T-cell (primary cell): ENCODE data around the gene LRRC27. TPM values are rescaled to one million over a fixed set of nuclear protein-coding genes. Genes with fewer than 3 reads are reported as not detected.

Source experiments
- ATAC-seq, 4 experiments: fragments of 200-7000 bp in 3 of 4; fragments of 150-1000 bp in 1 of 4; cut with Tn5 transposase; replicated peaks in 1 of 4; 1 replicate in 3 of 4; 2 replicates in 1 of 4; pipeline ENCODE4 v1.10.0; 2021; ENCODE audit warnings: moderate library complexity in 3 of 4, mild to moderate bottlenecking in 2 of 4, moderate number of reproducible peaks in 1 of 4
- CTCF ChIA-PET, 2 donors: fragments of 300-600 bp; sonication (Branson Sonifier 250); formaldehyde crosslinking; loops; one replicate each; lab custom pipeline; 2022; ENCODE audit warnings: antibody characterized with exemption in 2 of 2; lab: Charles Lee
- POLR2A ChIA-PET, 2 donors: fragments of 300-600 bp; sonication (Branson Sonifier 250); formaldehyde crosslinking; loops; one replicate each; lab custom pipeline; 2022; ENCODE audit warnings: antibody characterized with exemption in 2 of 2; lab: Charles Lee
- DNase-seq, 35 experiments: peaks; one replicate each; pipeline versions ENCODE4 v3.0.0 to v3.0.0-alpha.2; 2013 to 2023
- H3K27ac ChIP-seq: one replicate; pipeline ENCODE4 v1.5.1; 2013; ENCODE audit warnings: low read length
- H3K27me3 ChIP-seq, 2 experiments: replicated peaks in 1 of 2; 1 replicate in 1 of 2; 2 replicates in 1 of 2; pipeline versions ENCODE4 v1.6.1 to v1.7.0; 2013; ENCODE audit warnings: low read length in 1 of 2, mixed read lengths in 1 of 2; ENCODE audit not compliant: control insufficient read depth in 2 of 2, insufficient read depth in 2 of 2; ENCODE audit errors: extremely low read depth in 1 of 2
- H3K36me3 ChIP-seq, 2 donors: 1 replicate in 1 of 2; 2 replicates in 1 of 2; pipeline versions ENCODE4 v1.6.1 to v1.7.0; 2013; ENCODE audit warnings: low read length in 1 of 2; ENCODE audit not compliant: control insufficient read depth in 2 of 2, insufficient read depth in 1 of 2; ENCODE audit errors: extremely low read depth in 1 of 2
- H3K4me1 ChIP-seq, 2 experiments: 1 replicate in 1 of 2; 2 replicates in 1 of 2; pipeline versions ENCODE4 v1.6.1 to v1.7.0; 2013; ENCODE audit warnings: low read length in 2 of 2, mixed read lengths in 1 of 2; ENCODE audit not compliant: insufficient read depth in 2 of 2, control insufficient read depth in 1 of 2; ENCODE audit errors: extremely low read depth in 1 of 2
- H3K4me3 ChIP-seq, 2 donors: 1 replicate in 1 of 2; 2 replicates in 1 of 2; pipeline versions ENCODE4 v1.5.1 to v1.7.0; 2013; ENCODE audit warnings: mild to moderate bottlenecking in 2 of 2, low read length in 1 of 2, moderate library complexity in 1 of 2; ENCODE audit not compliant: control insufficient read depth in 1 of 2; ENCODE audit errors: extremely low read depth in 1 of 2
- H3K9me3 ChIP-seq: 2 replicates; pipeline ENCODE4 v1.7.0; 2013
- H3K27ac Mint-ChIP-seq, 2 donors: one replicate each; pipeline ENCODE4 v1.8.0; 2020 to 2021; ENCODE audit warnings: mild to moderate bottlenecking in 2 of 2, mixed read lengths in 2 of 2
- H3K27me3 Mint-ChIP-seq, 2 donors: one replicate each; pipeline ENCODE4 v1.8.0; 2021 to 2022; ENCODE audit warnings: mixed read lengths in 2 of 2
- H3K36me3 Mint-ChIP-seq: one replicate; pipeline ENCODE4 v1.8.0; 2021; ENCODE audit warnings: mixed read lengths
- H3K4me1 Mint-ChIP-seq, 3 donors: one replicate each; pipeline ENCODE4 v1.8.0; 2020 to 2022; ENCODE audit warnings: mixed read lengths in 3 of 3, mild to moderate bottlenecking in 1 of 3
- H3K4me3 Mint-ChIP-seq, 3 donors: one replicate each; pipeline ENCODE4 v1.8.0; 2020 to 2022; ENCODE audit warnings: mild to moderate bottlenecking in 3 of 3, mixed read lengths in 3 of 3, moderate library complexity in 3 of 3
- H3K9me3 Mint-ChIP-seq, 3 donors: one replicate each; pipeline ENCODE4 v1.8.0; 2020 to 2022; ENCODE audit warnings: mixed read lengths in 3 of 3
- whole genome bisulfite sequencing: methylation state at CpG from one replicate; pipeline ENCODE4 v1.1.5; 2013; ENCODE audit warnings: missing lambda C conversion rate; ENCODE audit not compliant: insufficient coverage; 5-methylcytosine and 5-hydroxymethylcytosine counted together
- total RNA-seq, 35 experiments: library from RNA in 6 of 35; stranded (reverse) in 6 of 35; fragments of 120-200 nt in 1 of 35; gene quantifications; one replicate each; pipeline versions ENCODE4 v1.2.1 to v1.2.4 and lab custom pipeline; 2013 to 2026

LRRC27 gene
- total RNA-seq, 5 donors from 2014 or later (not counting 1 experiment from before 2014, with no cell fraction given) = 3.1 to 7.8 (median 7.0) TPM

GRCh38 chr10:132416566-132417256 lies 84.7 kb downstream of the LRRC27 start:
- peaks cover 23 to 32% (median 23%) of the 10 kb centered on the region in 3 donors for H3K4me1 Mint-ChIP-seq
- no peak overlapping the region for H3K27ac Mint-ChIP-seq
- H3K27me3 ChIP-seq = no peaks in the 10 kb centered on the region
- H3K27me3 Mint-ChIP-seq = no peaks in the 10 kb centered on the region
- H3K36me3 ChIP-seq = peaks cover 0 to 2% of the 10 kb centered on the region in 2 donors
- DNase-seq (no peak), ATAC-seq (no peak)
- CTCF ChIA-PET = no interaction called here
- WGBS = 91% methylated on average over 16 of the region's 32 CpGs
- POLR2A ChIA-PET = interaction anchor here in 1 of 2 donors (0.6 kb wide), 1 partner anchor 8 kb away, joined by 3 read pairs; no protein-coding TSS in a partner anchor
- no peak overlapping the region for H3K4me3 Mint-ChIP-seq
- peaks cover 8 to 33% of the 10 kb centered on the region in 2 experiments for H3K4me1 ChIP-seq
- no peaks in the 10 kb centered on the region for H3K9me3 ChIP-seq
- peaks cover 8% of the 10 kb centered on the region for H3K36me3 Mint-ChIP-seq
- no peak overlapping the region for H3K27ac ChIP-seq
- H3K9me3 Mint-ChIP-seq = no peaks in the 10 kb centered on the region
- H3K4me3 ChIP-seq = no peak overlapping the region

GRCh38 chr10:132417257-132417910 lies 85.4 kb downstream of the LRRC27 start:
- H3K27ac Mint-ChIP-seq = no peak overlapping the region
- 96% methylated on average over 24 of the region's 26 CpGs for WGBS
- H3K27me3 ChIP-seq = no peaks in the 10 kb centered on the region
- no peak overlapping the region for H3K27ac ChIP-seq
- H3K36me3 Mint-ChIP-seq = peaks cover 8% of the 10 kb centered on the region
- no peaks in the 10 kb centered on the region for H3K27me3 Mint-ChIP-seq
- ATAC-seq (no peak), DNase-seq (no peak)
- CTCF ChIA-PET = no interaction called here
- peaks cover 23 to 35% (median 28%) of the 10 kb centered on the region in 3 donors for H3K4me1 Mint-ChIP-seq
- peaks cover 11 to 36% of the 10 kb centered on the region in 2 experiments for H3K4me1 ChIP-seq
- no peaks in the 10 kb centered on the region for H3K36me3 ChIP-seq
- POLR2A ChIA-PET = interaction anchor here in 1 of 2 donors (0.6 kb wide), 1 partner anchor 9 kb away, joined by 3 read pairs; no protein-coding TSS in a partner anchor
- no peaks in the 10 kb centered on the region for H3K9me3 Mint-ChIP-seq
- H3K9me3 ChIP-seq = no peaks in the 10 kb centered on the region
- H3K4me3 ChIP-seq = no peak overlapping the region
- H3K4me3 Mint-ChIP-seq = no peak overlapping the region

- POLR2A ChIA-PET = no interaction called here
- no peaks in the 10 kb centered on the region for H3K9me3 Mint-ChIP-seq
- WGBS = 91% methylated on average over 20 of the region's 20 CpGs
- ATAC-seq (no peak), DNase-seq (no peak)
- H3K36me3 Mint-ChIP-seq = peaks cover 8% of the 10 kb centered on the region
- H3K27me3 Mint-ChIP-seq = no peaks in the 10 kb centered on the region
- no peaks in the 10 kb centered on the region for H3K9me3 ChIP-seq
- peaks cover 15 to 42% of the 10 kb centered on the region in 2 experiments for H3K4me1 ChIP-seq
- no peaks in the 10 kb centered on the region for H3K36me3 ChIP-seq
- no peaks in the 10 kb centered on the region for H3K27me3 ChIP-seq
- H3K27ac ChIP-seq = no peak overlapping the region
- H3K4me1 Mint-ChIP-seq = peaks cover 28 to 41% (median 33%) of the 10 kb centered on the region in 3 donors
- CTCF ChIA-PET = no interaction called here
- H3K4me3 Mint-ChIP-seq = no peak overlapping the region
- no peak overlapping the region for H3K4me3 ChIP-seq
- H3K27ac Mint-ChIP-seq = no peak overlapping the region
Measured at GRCh38 chr10:132417957-132418441, 86.0 kb downstream of the LRRC27 start.

- H3K4me1 ChIP-seq = peaks cover 20 to 49% of the 10 kb centered on the region in 2 experiments
- H3K9me3 ChIP-seq = no peaks in the 10 kb centered on the region
- ChIA-PET POLR2A (no interaction called here), CTCF (no interaction called here)
- H3K4me1 Mint-ChIP-seq = peaks cover 34 to 47% (median 37%) of the 10 kb centered on the region in 3 donors
- no peak overlapping the region for H3K27ac ChIP-seq
- ATAC-seq = no peak
- DNase-seq = peak in 1 of 35 experiments; percentile 29
- no peaks in the 10 kb centered on the region for H3K27me3 Mint-ChIP-seq
- H3K27ac Mint-ChIP-seq = peak overlapping the region in 1 of 2 donors; percentile 68
- no peaks in the 10 kb centered on the region for H3K36me3 ChIP-seq
- WGBS = 77% methylated on average over 10 of the region's 18 CpGs
- no peaks in the 10 kb centered on the region for H3K9me3 Mint-ChIP-seq
- H3K4me3 ChIP-seq = no peak overlapping the region
- H3K36me3 Mint-ChIP-seq = peaks cover 8% of the 10 kb centered on the region
- H3K27me3 ChIP-seq = no peaks in the 10 kb centered on the region
- H3K4me3 Mint-ChIP-seq = no peak overlapping the region
Measured at GRCh38 chr10:132418527-132419416, 86.8 kb downstream of the LRRC27 start.

- CTCF ChIA-PET = interaction anchor here in 1 of 2 donors (0.7 kb wide), 1 partner anchor 27 kb away, joined by 3 read pairs; no protein-coding TSS in a partner anchor
- no peaks in the 10 kb centered on the region for H3K36me3 ChIP-seq
- H3K9me3 Mint-ChIP-seq = no peaks in the 10 kb centered on the region
- DNase-seq (peak in 2 of 35 experiments; percentile 9 to 22), ATAC-seq (no peak)
- POLR2A ChIA-PET = interaction anchor here in 1 of 2 donors (0.8 kb wide), 1 partner anchor 27 kb away, joined by 5 read pairs; no protein-coding TSS in a partner anchor
- H3K27me3 Mint-ChIP-seq = no peaks in the 10 kb centered on the region
- H3K4me3 ChIP-seq = no peak overlapping the region
- H3K27ac ChIP-seq = peak overlapping the region; percentile 34
- no peaks in the 10 kb centered on the region for H3K9me3 ChIP-seq
- H3K27ac Mint-ChIP-seq = peak overlapping the region in 1 of 2 donors; percentile 64
- WGBS = 94% methylated on average over 25 of the region's 25 CpGs
- H3K4me1 Mint-ChIP-seq = peaks cover 28 to 47% (median 37%) of the 10 kb centered on the region in 3 donors
- peaks cover 8% of the 10 kb centered on the region for H3K36me3 Mint-ChIP-seq
- peaks cover 20 to 51% of the 10 kb centered on the region in 2 experiments for H3K4me1 ChIP-seq
- no peak overlapping the region for H3K4me3 Mint-ChIP-seq
- H3K27me3 ChIP-seq = no peaks in the 10 kb centered on the region
Measured at GRCh38 chr10:132419538-132420468, 87.8 kb downstream of the LRRC27 start.
